HG03520 (cell line): ENCODE data around the gene ARL15.

ENCODE experiments used
- ATAC-seq: cut with Tn5 transposase; IDR thresholded peaks from one replicate; pipeline ENCODE4 v1.9.1; 2021; ENCODE audit warnings: mild to moderate bottlenecking, moderate library complexity; ENCODE audit not compliant: unreplicated experiment

ARL15 gene

GRCh38 chr5:53917095-53917494, 393.3 kb downstream of the ARL15 start:
- ATAC-seq = no peak

DNA sequence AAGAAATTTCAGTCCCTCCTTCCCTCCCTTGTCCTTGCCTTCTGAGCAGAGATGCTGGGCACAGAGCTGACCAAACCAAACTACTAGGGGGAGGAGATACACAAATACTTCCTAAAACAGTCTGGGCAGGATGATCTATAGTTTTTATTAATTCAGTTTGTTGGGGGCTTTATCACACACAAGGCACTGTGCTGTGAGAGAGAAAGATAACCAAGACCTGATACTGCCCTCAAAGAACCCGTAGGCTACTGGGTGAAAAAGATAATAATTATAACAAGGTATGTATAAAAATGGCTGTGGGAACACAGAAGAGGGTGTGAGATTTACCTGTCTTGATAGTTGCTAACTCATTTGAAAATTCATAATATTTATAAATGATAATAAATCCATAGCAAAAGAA, 395.3 kb downstream of the ARL15 start:
- no peak for ATAC-seq

GRCh38 chr5:53913941-53914340, 396.4 kb downstream of the ARL15 start:
- no peak for ATAC-seq

- ATAC-seq = no peak
Measured at GRCh38 chr5:53908757-53909156, 401.6 kb downstream of the ARL15 start.

DNA sequence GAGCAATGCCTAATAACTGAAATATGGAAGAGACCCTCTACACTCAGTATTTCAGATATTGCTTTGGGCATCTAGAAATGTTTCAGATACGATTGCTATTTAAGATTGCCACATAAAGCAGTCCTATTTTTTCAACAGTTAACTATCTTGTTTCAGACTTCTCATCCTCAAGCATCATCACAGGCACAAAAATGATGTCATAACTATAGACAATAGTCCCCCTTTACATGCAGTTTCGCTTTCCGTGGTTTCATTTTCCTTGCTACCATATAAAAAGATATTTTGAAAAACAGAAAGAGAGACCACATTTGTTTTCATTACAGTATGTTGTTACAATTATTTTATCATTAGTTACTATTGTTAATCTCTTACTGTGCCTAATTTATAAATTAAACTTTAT, 402.5 kb downstream of the ARL15 start:
- ATAC-seq = no peak

DNA sequence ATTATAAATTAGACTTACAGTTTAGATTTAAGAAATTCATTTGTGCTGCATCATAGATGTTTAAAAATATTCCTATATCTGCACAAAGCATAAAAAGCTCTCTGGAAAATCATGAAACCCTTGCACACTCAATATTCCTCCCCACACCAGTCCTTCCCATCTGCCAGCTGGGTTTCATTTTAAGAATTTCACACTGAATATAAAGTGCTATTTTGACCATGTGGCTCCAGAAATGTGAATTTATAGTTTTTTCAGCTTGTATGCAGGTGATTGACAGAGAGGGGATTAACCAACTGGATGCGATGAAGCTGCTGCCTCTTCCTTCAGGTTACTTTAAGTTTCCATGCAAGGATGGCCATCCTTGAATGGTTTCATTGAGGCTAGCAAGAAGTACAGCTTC, 403.6 kb downstream of the ARL15 start:
- ATAC-seq = no peak

GRCh38 chr5:53902296-53902907, 408.0 kb downstream of the ARL15 start:
- ATAC-seq = no peak

GRCh38 chr5:53900677-53901076, 409.7 kb downstream of the ARL15 start:
- no peak for ATAC-seq

GRCh38 chr5:53895091-53895683, 415.2 kb downstream of the ARL15 start:
- ATAC-seq = no peak

- no peak for ATAC-seq
Measured at GRCh38 chr5:53893626-53894025, 416.7 kb downstream of the ARL15 start.

DNA sequence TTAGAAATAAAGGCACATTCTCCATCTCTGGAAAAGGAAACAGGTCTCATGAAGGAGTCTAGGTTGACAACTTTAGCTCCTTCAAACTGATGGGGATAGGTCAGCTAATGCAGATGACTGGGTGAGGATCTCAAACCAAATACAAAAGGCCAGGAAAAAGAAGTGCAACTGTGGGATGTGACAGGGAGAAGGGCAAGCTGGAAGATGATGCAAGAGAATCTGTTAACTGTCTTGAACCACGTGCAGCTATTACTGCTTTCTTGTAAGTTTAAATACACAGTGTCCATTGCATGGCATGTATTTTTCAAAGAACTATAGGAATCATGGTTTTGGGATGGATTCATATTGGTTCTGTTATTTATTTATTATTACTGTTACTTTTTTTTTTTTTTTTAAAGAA, 418.1 kb downstream of the ARL15 start:
- ATAC-seq = no peak

- no peak for ATAC-seq
Measured at GRCh38 chr5:53891159-53891558, 419.2 kb downstream of the ARL15 start.

GRCh38 chr5:53890490-53890889, 419.9 kb downstream of the ARL15 start:
- no peak for ATAC-seq

GRCh38 chr5:53884844-53885243, 425.5 kb downstream of the ARL15 start:
- ATAC-seq = no peak

DNA sequence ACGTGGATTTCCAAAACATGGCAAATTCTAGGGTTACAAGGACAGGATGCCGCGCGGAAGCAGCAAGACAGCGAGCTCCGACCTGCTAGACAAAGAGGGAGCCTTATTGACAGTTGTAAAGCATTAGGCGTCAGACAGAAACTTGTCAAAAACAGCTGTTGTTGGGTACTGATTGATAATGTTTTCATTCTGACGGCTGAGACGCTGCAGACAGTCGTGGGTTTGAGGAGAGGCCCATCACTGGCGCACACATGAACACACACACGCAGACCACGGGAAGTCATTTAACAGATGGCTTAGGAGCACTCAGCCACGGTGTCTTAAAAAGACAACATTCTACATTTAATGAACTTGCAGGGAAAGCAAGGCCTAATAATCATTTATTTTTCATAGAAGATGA, 426.0 kb downstream of the ARL15 start:
- no peak for ATAC-seq

DNA sequence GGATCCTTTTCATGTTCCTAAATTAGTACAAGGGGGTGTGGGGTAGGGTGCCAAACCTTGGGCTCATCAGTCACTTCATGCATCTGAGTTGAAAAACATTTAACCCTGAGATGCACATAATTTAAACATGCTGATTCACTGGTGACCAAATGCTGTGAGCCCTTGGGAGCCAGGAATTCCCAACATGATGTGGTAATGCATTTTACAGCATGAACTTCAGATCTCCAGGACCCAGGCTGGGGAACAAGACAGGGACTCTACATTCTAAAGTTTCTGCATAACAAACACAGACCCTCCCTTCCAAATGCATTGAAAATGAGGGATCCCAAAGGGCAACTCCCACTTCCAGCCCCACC, 427.7 kb downstream of the ARL15 start:
- ATAC-seq = no peak

GRCh38 chr5:53882006-53882675, 428.2 kb downstream of the ARL15 start:
- ATAC-seq = no peak

DNA sequence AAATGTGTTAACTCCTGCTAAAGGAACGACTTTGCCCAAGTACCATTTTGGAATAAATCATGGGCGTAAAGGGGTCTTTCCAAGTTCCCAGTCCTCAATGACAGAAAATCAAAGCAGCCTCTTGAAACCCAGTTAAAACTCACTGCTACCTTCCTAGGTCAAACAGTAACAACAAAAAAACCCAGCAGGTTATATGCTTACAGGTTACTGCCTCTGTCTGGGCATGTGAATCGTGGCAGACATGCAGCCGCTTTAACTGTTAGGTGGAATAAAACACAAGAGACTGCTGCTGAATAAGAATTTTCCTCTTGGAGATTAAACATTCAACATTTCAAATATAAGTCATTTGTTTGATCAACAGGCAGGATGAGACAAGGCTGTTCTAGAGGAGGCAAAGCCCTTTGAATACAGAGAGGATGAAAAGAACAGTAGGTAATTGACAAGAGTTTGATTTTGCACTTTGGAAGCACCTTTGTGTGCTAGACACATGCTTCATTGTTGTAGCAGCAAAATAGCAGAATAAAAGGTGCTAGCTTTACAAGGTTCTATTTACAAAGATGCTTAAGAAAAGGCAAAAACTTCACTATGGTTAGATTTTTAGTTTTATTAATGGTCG, 430.6 kb downstream of the ARL15 start:
- ATAC-seq = no peak

GRCh38 chr5:53878015-53878414, 432.4 kb downstream of the ARL15 start:
- no peak for ATAC-seq

GRCh38 chr5:53877243-53877642, 433.1 kb downstream of the ARL15 start:
- no peak for ATAC-seq

GRCh38 chr5:53874409-53874808, 436.0 kb downstream of the ARL15 start:
- ATAC-seq = no peak

- no peak for ATAC-seq
Measured at GRCh38 chr5:53873235-53873634, 437.1 kb downstream of the ARL15 start.
